ENCODE results near the gene ITGA1. TPM values are rescaled to one million over a fixed set of nuclear protein-coding genes. Genes with fewer than 3 reads are reported as not detected.
"Not testable (repeated sequence)": the region's sequence is repeated elsewhere in the genome, so short reads cannot be mapped to it uniquely, and the experiment has no call there.

ITGA1 gene
- polyA plus RNA-seq, 1 donor: 16.4 TPM

GRCh38 chr5:52801329-52801728 is 13.6 kb downstream of the ITGA1 start:
- no peak for DNase-seq (ENCODE audit: low read depth)

GRCh38 chr5:52802272-52802973 is 14.7 kb downstream of the ITGA1 start:
- no peak for DNase-seq (ENCODE audit: low read depth)

DNA sequence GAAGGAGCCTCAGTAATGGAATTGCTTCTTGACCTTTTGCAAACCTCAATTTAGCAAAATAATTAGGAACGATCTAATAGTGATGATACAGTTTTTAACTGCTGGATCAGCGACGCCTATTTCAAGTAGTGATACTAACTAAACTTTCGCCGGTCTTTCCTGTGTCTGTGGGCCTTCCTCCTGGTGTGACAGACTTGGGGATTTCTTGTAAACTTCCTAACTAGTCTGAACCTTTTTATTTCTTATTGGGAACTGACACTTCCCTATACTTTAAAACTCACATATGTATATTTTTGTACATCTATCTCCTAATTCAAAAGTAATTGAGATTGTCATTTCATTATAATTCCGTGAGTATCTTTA is 15.2 kb downstream of the ITGA1 start:
- no peak for DNase-seq (ENCODE audit: low read depth)

GRCh38 chr5:52804387-52804791 is 16.7 kb downstream of the ITGA1 start:
- DNase-seq (ENCODE audit: low read depth): no peak

GRCh38 chr5:52804981-52805380 is 17.3 kb downstream of the ITGA1 start:
- DNase-seq (ENCODE audit: low read depth): no peak

GRCh38 chr5:52805615-52806014 is 17.9 kb downstream of the ITGA1 start:
- no peak for DNase-seq (ENCODE audit: low read depth)

- no peak for DNase-seq (ENCODE audit: low read depth)
These were observed 19.3 kb downstream of the ITGA1 start for GRCh38 chr5:52807037-52807436.

- DNase-seq (ENCODE audit: low read depth): no peak
These were observed 20.0 kb downstream of the ITGA1 start for GRCh38 chr5:52807723-52808122.

DNA sequence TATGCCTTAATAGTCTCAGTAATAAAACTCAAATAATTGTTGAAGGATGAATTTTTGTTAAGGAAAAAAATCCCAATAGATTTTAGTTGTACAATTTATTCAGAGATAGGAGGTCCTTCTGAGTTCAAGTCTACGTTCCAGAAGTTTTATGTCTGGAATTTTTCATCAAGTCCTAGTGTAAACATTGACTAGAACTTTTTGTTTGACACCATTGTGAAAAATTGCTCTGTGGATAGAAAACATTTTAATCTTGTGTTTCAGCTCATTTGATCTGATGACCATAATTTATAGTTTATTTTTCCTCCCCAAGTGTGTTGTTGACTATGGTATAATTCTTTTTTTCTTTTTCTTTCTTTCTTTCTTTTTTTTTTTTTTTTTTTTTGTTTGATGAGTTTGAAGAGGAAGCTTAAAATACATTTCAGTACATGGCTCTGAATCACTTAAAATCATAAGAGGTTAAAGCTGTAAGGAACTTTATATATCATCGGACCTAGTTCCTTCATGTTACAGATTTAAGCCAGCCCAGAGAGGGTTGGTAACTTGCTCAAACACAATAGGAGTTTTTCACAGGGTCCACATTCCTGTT is 20.7 kb downstream of the ITGA1 start:
- DNase-seq (ENCODE audit: low read depth): no peak

- no peak for DNase-seq (ENCODE audit: low read depth)
These were observed 22.2 kb downstream of the ITGA1 start for GRCh38 chr5:52809884-52810283.

- DNase-seq (ENCODE audit: low read depth): no peak
These were observed 22.7 kb downstream of the ITGA1 start for GRCh38 chr5:52810426-52810825.

- no peak for DNase-seq (ENCODE audit: low read depth)
These were observed 23.5 kb downstream of the ITGA1 start for GRCh38 chr5:52811067-52811749.

DNA sequence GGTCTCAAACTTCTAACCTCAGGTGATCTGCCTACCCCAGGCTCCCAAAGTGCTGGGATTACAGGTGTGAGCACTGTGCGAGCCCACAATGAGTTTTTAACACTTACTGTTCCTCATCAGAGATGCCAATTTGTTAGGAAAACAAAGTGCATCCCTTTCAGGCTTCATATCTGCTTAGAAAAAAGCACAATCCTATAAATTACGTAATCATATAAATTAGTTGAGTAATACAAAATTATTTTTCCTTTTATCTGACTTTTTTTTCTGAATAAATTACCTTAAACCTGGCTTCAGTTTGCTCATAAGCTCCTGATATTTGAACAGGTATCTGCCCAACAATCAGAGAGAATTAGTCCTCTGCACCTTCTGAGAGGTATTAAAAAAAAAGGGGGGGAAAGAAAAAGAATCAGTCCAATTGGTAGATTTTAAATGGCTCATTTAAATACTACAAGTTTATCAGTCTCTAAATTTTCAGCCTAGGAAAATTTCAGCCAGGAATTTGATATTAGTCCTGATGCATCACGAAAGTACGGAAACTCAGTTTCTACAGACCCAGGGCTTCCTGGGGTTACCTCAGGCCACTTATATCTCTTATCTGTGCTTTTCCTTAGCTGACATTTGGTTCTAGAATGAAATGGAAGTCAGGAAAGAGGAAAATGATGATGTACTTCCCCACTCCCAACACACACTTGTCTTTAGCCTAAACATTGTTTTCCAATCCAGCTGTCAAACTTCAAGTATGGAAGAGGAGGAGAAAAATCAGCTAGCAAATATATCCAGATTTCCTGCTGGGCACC is 26.8 kb downstream of the ITGA1 start:
- DNase-seq (ENCODE audit: low read depth): no peak

- no peak for DNase-seq (ENCODE audit: low read depth)
These were observed 30.1 kb downstream of the ITGA1 start for GRCh38 chr5:52817818-52818217.

GRCh38 chr5:52818360-52818759 is 30.6 kb downstream of the ITGA1 start:
- no peak for DNase-seq (ENCODE audit: low read depth)

- not testable (repeated sequence) for DNase-seq (ENCODE audit: low read depth)
These were observed 31.1 kb downstream of the ITGA1 start for GRCh38 chr5:52818807-52819206.

DNA sequence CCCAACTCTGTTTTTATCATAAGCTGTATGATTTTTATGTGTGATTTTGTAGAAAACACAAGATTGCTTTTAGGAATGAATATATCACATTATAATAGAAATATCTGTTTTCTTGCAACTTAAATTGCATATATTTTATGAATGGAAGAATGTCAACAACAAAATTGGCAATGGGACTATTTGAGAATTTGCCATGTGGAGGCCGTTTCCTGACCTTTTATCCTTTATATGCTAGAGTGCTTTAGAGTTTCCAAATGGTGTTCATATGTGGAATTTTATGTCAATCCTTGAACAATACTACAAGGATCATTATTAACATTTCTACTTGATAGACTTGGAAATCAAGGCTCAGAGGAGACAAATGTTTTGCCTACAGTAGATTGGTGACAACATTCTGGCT is 34.2 kb downstream of the ITGA1 start:
- DNase-seq (ENCODE audit: low read depth): no peak

DNA sequence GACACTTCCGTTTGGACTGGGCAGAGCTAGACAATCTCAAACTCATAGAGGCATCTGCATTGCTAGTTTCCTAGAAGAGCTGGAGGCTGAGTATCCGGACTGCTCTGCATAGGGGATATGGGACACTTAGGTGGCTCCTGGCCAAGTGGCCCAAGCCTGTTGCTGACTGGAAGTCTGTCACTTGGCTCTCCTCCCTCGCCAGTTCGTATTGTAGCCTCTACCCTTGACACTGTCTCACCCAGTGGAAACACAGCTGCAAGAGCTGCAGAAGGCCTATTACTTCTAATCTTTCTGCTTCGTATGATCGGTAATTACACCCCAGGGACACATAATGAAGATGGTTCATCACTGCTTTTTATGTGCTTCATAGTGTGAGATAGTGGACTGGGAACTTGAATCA is 34.7 kb downstream of the ITGA1 start:
- DNase-seq (ENCODE audit: low read depth): no peak

- DNase-seq (ENCODE audit: low read depth): no peak
These were observed 37.1 kb downstream of the ITGA1 start for GRCh38 chr5:52824827-52825226.

DNA sequence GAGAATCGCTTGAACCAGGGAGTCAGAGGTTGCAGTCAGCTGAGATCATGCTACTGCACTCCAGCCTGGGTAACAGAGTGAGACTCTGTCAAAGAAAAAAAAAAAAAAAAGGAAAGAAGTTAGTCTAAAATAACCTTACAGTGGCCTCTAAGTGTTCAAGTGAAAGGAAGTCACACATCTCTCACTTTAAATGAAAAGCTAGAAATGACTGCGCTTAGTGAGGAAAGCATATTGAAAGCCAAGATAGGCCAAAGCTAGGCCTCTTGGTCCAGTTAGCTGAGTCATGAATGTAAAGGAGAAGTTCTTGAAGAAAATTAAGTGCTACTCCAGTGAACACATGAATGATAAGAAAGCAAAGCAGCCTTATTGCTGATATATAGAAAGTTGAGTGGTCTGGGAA is 38.1 kb downstream of the ITGA1 start:
- no peak for DNase-seq (ENCODE audit: low read depth)

DNA sequence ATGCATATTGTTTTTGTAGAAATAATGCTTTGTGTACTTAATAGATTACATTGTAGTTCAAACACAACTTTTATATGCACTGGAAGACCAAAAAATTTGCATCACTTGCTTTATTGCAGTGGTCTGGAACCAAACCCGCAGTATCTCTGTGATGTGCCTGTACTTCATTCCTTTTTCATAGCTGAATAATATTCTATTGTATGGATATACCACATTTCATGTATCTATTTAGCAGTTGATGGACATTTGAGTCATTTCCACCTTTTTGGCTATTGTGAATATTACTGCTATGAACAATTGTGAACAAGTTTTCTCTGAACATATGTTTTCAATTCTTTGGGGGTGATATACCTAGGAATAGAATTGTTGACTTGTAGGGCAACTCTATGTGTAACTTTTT is 40.1 kb downstream of the ITGA1 start:
- DNase-seq (ENCODE audit: low read depth): no peak

GRCh38 chr5:52829664-52830063 is 41.9 kb downstream of the ITGA1 start:
- no peak for DNase-seq (ENCODE audit: low read depth)

All from forelimb muscle (tissue), 1 donor.